Neural cell (in vitro differentiated cells): ENCODE results near the gene ADPRS. TPM values are rescaled to one million over a fixed set of nuclear protein-coding genes. Genes with fewer than 3 reads are reported as not detected.

Source experiments
- H2AFZ ChIP-seq: fragments of 200-600, 300-800 bp; sonication (generic), shearing (Covaris generic); 2 replicates; pipeline ENCODE4 v1.6.0; 2014; ENCODE audit warnings: low read depth, mild to moderate bottlenecking, antibody characterized with exemption, low read length, moderate library complexity
- H3F3A ChIP-seq: fragments of 200-600 bp; shearing (Covaris generic); 2 replicates; pipeline ENCODE4 v1.6.1; 2016; ENCODE audit warnings: mild to moderate bottlenecking, moderate library complexity, mixed read lengths, antibody characterized with exemption, low read length; ENCODE audit not compliant: insufficient read depth, poor library complexity, severe bottlenecking
- H3K27ac ChIP-seq: fragments of 200-600, 300-800 bp; sonication (generic), shearing (Covaris generic); 2 replicates; pipeline ENCODE4 v1.5.1; 2014; ENCODE audit warnings: mild to moderate bottlenecking, low read length, moderate library complexity
- H3K27me3 ChIP-seq: fragments of 300-800, 200-600 bp; sonication (generic), shearing (Covaris generic); 2 replicates; pipeline ENCODE4 v1.6.0; 2014; ENCODE audit warnings: mild to moderate bottlenecking, low read depth, low read length, moderate library complexity; ENCODE audit not compliant: insufficient read depth
- H3K36me3 ChIP-seq: fragments of 300-800, 200-600 bp; sonication (generic), shearing (Covaris generic); 2 replicates; pipeline ENCODE4 v1.5.1; 2014; ENCODE audit warnings: mild to moderate bottlenecking, antibody characterized with exemption, low read length, moderate library complexity; ENCODE audit not compliant: insufficient read depth
- H3K4me2 ChIP-seq: fragments of 300-800, 200-600 bp; sonication (generic), shearing (Covaris generic); 2 replicates; pipeline ENCODE4 v1.6.0; 2014; ENCODE audit warnings: mild to moderate bottlenecking, low read length
- H3K4me3 ChIP-seq: fragments of 300-800, 200-600 bp; sonication (generic), shearing (Covaris generic); 2 replicates; pipeline ENCODE4 v1.5.1; 2014; ENCODE audit warnings: mild to moderate bottlenecking, low read length, moderate library complexity
- H3K79me2 ChIP-seq: fragments of 200-600 bp; shearing (Covaris generic); replicated peaks from 2 replicates; pipeline ENCODE4 v1.6.0; 2014; ENCODE audit warnings: mild to moderate bottlenecking, low read length, moderate library complexity; ENCODE audit not compliant: insufficient read depth
- H3K9ac ChIP-seq: fragments of 300-800, 200-600 bp; sonication (generic), shearing (Covaris generic); 2 replicates; pipeline ENCODE4 v1.6.1; 2016; ENCODE audit warnings: mild to moderate bottlenecking, low read length, mixed read lengths
- H3K9me2 ChIP-seq: fragments of 200-600 bp; shearing (Covaris generic); 2 replicates; pipeline ENCODE4 v1.6.1; 2016; ENCODE audit warnings: mild to moderate bottlenecking, low read length, mixed read lengths; ENCODE audit not compliant: insufficient read depth
- H3K9me3 ChIP-seq: fragments of 200-600, 300-800 bp; sonication (generic), shearing (Covaris generic); 2 replicates; pipeline ENCODE4 v1.6.1; 2016; ENCODE audit warnings: mild to moderate bottlenecking, mixed run types, low read length, moderate library complexity, mixed read lengths
- H4K20me1 ChIP-seq: fragments of 200-600 bp; shearing (Covaris generic); 2 replicates; pipeline ENCODE4 v1.6.1; 2016; ENCODE audit warnings: mild to moderate bottlenecking, mixed run types; ENCODE audit not compliant: insufficient read depth
- CTCF ChIP-seq: fragments of 450-650 bp; IDR thresholded peaks from 2 replicates; pipeline ENCODE4 v1.5.1; 2014; ENCODE audit warnings: antibody characterized with exemption, mild to moderate bottlenecking, moderate library complexity; ENCODE audit not compliant: poor library complexity, severe bottlenecking
- EP300 ChIP-seq: fragments of 450-650 bp; conservative IDR thresholded peaks from 2 replicates; pipeline ENCODE4 v1.6.1; 2014; ENCODE audit warnings: antibody characterized with exemption, mild to moderate bottlenecking, moderate library complexity; ENCODE audit not compliant: poor library complexity, severe bottlenecking
- EZH2 ChIP-seq: fragments of 200-600, 300-800 bp; shearing (Covaris generic), sonication (generic); IDR thresholded peaks from 2 replicates; pipeline ENCODE4 v1.6.1; 2014; ENCODE audit warnings: antibody characterized with exemption, low read length, borderline replicate concordance, mild to moderate bottlenecking; ENCODE audit not compliant: insufficient read depth, poor library complexity, severe bottlenecking
- MXI1 ChIP-seq: fragments of 450-650 bp; conservative IDR thresholded peaks from 2 replicates; pipeline ENCODE4 v1.6.1; 2014; ENCODE audit warnings: antibody characterized with exemption, mild to moderate bottlenecking; ENCODE audit not compliant: poor library complexity, severe bottlenecking
- POLR2AphosphoS5 ChIP-seq: IDR thresholded peaks from 2 replicates; pipeline ENCODE4 v1.6.1; 2012
- RAD21 ChIP-seq: fragments of 450-650 bp; conservative IDR thresholded peaks from 2 replicates; pipeline ENCODE4 v1.6.1; 2014; ENCODE audit warnings: antibody characterized with exemption, mild to moderate bottlenecking, moderate library complexity
- SMC3 ChIP-seq: fragments of 450-650 bp; conservative IDR thresholded peaks from 2 replicates; pipeline ENCODE4 v1.6.1; 2014; ENCODE audit warnings: antibody characterized with exemption, mild to moderate bottlenecking, moderate library complexity; ENCODE audit not compliant: poor library complexity
- TAF1 ChIP-seq: IDR thresholded peaks from 2 replicates; pipeline ENCODE4 v1.6.1; 2012; ENCODE audit warnings: low read depth
- polyA plus RNA-seq: library from polyadenylated mRNA; depleted of rRNA; stranded (reverse); fragments of >200 nt; gene quantifications from 2 replicates; pipeline ENCODE4 v1.2.3, GENCODE V29; 2014
- TF ChIP-seq, protein P1 (sequence below): IDR thresholded peaks from 2 replicates; pipeline ENCODE4 v1.6.1; 2012; ENCODE audit warnings: borderline replicate concordance

The ADPRS gene
- polyA plus RNA-seq, 1 donor from 2014 or later: 66.7 TPM

GRCh38 chr1:36096500-36097432 lies 8.1 kb downstream of the ADPRS start:
- no peaks in the 10 kb centered on the region for H3F3A ChIP-seq
- H4K20me1 ChIP-seq: no peaks in the 10 kb centered on the region
- no peak overlapping the region for H3K4me3 ChIP-seq
- H3K4me2 ChIP-seq: no peak overlapping the region
- no peak overlapping the region for H3K27ac ChIP-seq
- no peaks in the 10 kb centered on the region for H3K79me2 ChIP-seq
- H3K36me3 ChIP-seq: no peaks in the 10 kb centered on the region
- no peak overlapping the region for H2AFZ ChIP-seq
- no peak overlapping the region for H3K9ac ChIP-seq
- no peaks in the 10 kb centered on the region for H3K9me3 ChIP-seq
- H3K9me2 ChIP-seq: no peaks in the 10 kb centered on the region
- TF ChIP-seq, protein P1, sequence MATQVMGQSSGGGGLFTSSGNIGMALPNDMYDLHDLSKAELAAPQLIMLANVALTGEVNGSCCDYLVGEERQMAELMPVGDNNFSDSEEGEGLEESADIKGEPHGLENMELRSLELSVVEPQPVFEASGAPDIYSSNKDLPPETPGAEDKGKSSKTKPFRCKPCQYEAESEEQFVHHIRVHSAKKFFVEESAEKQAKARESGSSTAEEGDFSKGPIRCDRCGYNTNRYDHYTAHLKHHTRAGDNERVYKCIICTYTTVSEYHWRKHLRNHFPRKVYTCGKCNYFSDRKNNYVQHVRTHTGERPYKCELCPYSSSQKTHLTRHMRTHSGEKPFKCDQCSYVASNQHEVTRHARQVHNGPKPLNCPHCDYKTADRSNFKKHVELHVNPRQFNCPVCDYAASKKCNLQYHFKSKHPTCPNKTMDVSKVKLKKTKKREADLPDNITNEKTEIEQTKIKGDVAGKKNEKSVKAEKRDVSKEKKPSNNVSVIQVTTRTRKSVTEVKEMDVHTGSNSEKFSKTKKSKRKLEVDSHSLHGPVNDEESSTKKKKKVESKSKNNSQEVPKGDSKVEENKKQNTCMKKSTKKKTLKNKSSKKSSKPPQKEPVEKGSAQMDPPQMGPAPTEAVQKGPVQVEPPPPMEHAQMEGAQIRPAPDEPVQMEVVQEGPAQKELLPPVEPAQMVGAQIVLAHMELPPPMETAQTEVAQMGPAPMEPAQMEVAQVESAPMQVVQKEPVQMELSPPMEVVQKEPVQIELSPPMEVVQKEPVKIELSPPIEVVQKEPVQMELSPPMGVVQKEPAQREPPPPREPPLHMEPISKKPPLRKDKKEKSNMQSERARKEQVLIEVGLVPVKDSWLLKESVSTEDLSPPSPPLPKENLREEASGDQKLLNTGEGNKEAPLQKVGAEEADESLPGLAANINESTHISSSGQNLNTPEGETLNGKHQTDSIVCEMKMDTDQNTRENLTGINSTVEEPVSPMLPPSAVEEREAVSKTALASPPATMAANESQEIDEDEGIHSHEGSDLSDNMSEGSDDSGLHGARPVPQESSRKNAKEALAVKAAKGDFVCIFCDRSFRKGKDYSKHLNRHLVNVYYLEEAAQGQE: no peak
- TF ChIP-seq EZH2 (no peak), EP300 (no peak), SMC3 (no peak), POLR2AphosphoS5 (no peak), CTCF (no peak), RAD21 (no peak), MXI1 (no peak), TAF1 (no peak)
- no peaks in the 10 kb centered on the region for H3K27me3 ChIP-seq

DNA sequence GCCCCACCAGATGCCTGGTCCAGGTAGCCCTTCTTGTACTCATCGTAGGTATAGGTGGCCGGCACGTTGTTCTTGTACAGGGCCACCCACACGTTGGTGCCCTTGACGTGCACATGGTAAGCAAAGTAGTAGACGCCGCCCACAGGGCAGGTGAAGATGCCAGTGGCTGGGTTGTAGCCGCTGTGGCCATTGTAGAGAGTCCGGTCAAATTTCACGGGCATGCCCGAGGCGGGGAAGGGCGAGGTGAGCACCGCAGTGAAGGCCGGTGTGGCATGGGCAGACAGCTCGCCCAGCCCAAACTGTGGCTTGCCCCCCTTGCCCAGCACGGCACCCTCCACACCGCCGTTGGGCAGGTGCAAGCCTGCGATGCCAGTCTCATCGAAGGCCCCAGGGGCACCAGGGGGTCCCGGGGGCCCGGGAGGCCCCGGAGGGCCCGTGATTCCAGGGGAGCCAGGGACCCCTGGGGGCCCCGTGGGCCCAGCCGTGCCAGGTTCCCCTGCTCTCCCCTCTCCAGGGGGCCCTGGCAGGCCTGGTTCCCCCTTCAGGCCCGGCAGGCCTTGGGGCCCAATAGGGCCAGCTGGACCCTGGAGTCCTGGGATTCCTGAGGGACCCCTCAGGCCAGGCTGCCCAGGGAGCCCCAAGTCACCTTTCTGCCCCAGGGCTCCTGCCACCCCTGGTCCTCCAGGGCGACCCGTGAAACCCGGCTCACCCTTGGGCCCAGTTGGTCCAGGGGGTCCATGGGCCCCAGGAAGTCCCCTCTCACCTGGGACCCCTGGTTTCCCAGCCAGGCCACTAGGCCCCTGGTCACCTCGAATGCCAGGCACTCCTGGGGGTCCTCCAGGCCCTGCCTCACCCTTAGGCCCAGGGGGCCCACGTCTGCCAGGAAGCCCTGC lies 9.2 kb downstream of the ADPRS start:
- Histone ChIP-seq H4K20me1 (no peaks in the 10 kb centered on the region), H3K36me3 (no peaks in the 10 kb centered on the region), H3K27me3 (no peaks in the 10 kb centered on the region), H3K4me2 (no peak overlapping the region), H3K9me3 (no peaks in the 10 kb centered on the region), H3K9ac (no peak overlapping the region), H3K4me3 (no peak overlapping the region), H3K79me2 (no peaks in the 10 kb centered on the region), H2AFZ (no peak overlapping the region), H3F3A (no peaks in the 10 kb centered on the region), H3K9me2 (no peaks in the 10 kb centered on the region), H3K27ac (no peak overlapping the region)
- no peak for TF ChIP-seq SMC3
- no peak for TF ChIP-seq RAD21
- no peak for TF ChIP-seq POLR2AphosphoS5
- TF ChIP-seq TAF1: no peak
- TF ChIP-seq CTCF: no peak
- TF ChIP-seq MXI1: no peak
- TF ChIP-seq EZH2: no peak
- TF ChIP-seq EP300: no peak
- TF ChIP-seq, protein P1: no peak
